Astrocyte of the cerebellum (primary cell): Measurements from ENCODE around the gene DACH1.

ENCODE experiments used
- DNase-seq: peaks from one replicate; pipeline ENCODE4 v3.0.0-alpha.2; 2011; ENCODE audit warnings: low read depth
- H3K4me3 ChIP-seq: 2 replicates; pipeline ENCODE4 v1.5.1; 2011; ENCODE audit warnings: mild to moderate bottlenecking, low read depth, low read length, moderate library complexity
- CTCF ChIP-seq: IDR thresholded peaks from 2 replicates; pipeline ENCODE4 v1.5.1; 2012; ENCODE audit warnings: low read length, low read depth, moderate library complexity, mild to moderate bottlenecking; ENCODE audit errors: missing control alignments
- in situ Hi-C: cut with HindIII; loops from 2 replicates; pipeline ENCODE4 v1.10.0; 2017; ENCODE audit warnings: low sequenced_read_pairs

DACH1 gene

GRCh38 chr13:71578048-71578447 is 289.0 kb downstream of the DACH1 start:
- no peak overlapping the region for H3K4me3 ChIP-seq
- DNase-seq: no peak
- in situ Hi-C loops: no loop called here
- no peak for TF ChIP-seq CTCF

DNA sequence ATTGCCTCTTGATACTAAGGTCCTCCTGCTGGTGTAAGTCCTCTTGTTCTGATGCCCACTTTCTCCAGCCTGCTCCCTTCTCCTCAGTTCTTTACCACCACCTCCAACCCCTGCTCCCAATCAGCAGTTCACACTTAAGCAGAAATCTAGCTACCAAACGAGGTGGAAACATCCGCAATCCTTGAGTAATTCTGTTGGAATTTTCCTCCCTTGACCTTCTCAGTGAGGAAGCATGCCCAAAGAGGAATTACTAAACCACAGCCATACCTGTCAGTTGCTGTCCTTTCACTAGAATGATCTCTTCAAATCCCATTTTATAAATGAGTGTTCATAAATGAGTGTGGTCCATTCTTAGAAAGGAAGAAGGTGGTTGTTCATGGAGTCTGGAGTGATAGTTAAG is 289.9 kb downstream of the DACH1 start:
- TF ChIP-seq CTCF: no peak
- in situ Hi-C loops: no loop called here
- H3K4me3 ChIP-seq: no peak overlapping the region
- DNase-seq: peak; percentile 27

DNA sequence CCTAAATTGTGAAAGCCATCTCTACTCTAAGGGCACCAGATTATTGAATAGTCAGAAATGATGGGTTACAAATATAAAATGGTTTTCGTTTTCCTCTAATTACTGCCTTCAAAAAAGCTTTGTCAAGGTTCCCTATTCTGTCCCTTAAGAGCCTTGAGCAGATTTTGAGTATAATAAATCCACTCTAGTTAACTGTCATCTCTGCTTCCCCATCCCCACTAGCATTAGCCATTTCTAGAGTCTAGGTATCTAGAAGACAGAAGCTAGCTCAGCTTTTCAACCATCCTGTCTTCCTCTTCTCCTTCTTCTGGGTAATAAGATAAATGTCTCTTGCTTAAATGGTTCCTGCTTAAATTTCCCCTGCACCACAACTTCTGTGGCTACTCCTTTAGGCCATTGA is 290.4 kb downstream of the DACH1 start:
- no peak overlapping the region for H3K4me3 ChIP-seq
- no peak for TF ChIP-seq CTCF
- no peak for DNase-seq
- in situ Hi-C loops: no loop called here

GRCh38 chr13:71546881-71547280 is 320.1 kb downstream of the DACH1 start:
- TF ChIP-seq CTCF: no peak
- no peak overlapping the region for H3K4me3 ChIP-seq
- in situ Hi-C loops: no loop called here
- DNase-seq: no peak

GRCh38 chr13:71540098-71540497 is 326.9 kb downstream of the DACH1 start:
- no peak for DNase-seq
- TF ChIP-seq CTCF: no peak
- in situ Hi-C loops: no loop called here
- no peak overlapping the region for H3K4me3 ChIP-seq

GRCh38 chr13:71536201-71536600 is 330.8 kb downstream of the DACH1 start:
- no peak for TF ChIP-seq CTCF
- in situ Hi-C loops: no loop called here
- no peak for DNase-seq

More at GRCh38 chr13:71536201-71536600, 330.8 kb downstream of the DACH1 start:
- no peak overlapping the region for H3K4me3 ChIP-seq
